CD8-positive, alpha-beta memory T cell (primary cell): ENCODE data around the gene ACSM2B. TPM values are rescaled to one million over a fixed set of nuclear protein-coding genes. Genes with fewer than 3 reads are reported as not detected.
"Not testable (repeated sequence)": the region's sequence is repeated elsewhere in the genome, so short reads cannot be mapped to it uniquely, and the experiment has no call there.

Experiments
- CTCF ChIA-PET: fragments of 350-600 bp; sonication (Branson Sonifier 250); formaldehyde crosslinking; loops from one replicate; lab custom pipeline; 2021; ENCODE audit warnings: antibody characterized with exemption; lab: Charles Lee
- POLR2A ChIA-PET: fragments of 350-600 bp; sonication (Branson Sonifier 250); formaldehyde crosslinking; loops from one replicate; lab custom pipeline; 2021; ENCODE audit warnings: antibody characterized with exemption; lab: Charles Lee
- DNase-seq, 5 donors: peaks; one replicate each; pipeline versions ENCODE4 v3.0.0 to v3.0.0-alpha.2; 2020 to 2022; ENCODE audit warnings: mixed read lengths in 1 of 5
- H3K27ac ChIP-seq: one replicate; pipeline ENCODE4 v1.7.0; 2013; ENCODE audit warnings: low read depth, mild to moderate bottlenecking, low read length, moderate library complexity
- H3K27me3 ChIP-seq: 2 replicates; pipeline ENCODE4 v1.7.0; 2013; ENCODE audit warnings: low read length, mild to moderate bottlenecking; ENCODE audit not compliant: insufficient read depth, poor library complexity, severe bottlenecking
- H3K36me3 ChIP-seq: 2 replicates; pipeline ENCODE4 v1.7.0; 2013; ENCODE audit warnings: mild to moderate bottlenecking, low read length, moderate library complexity; ENCODE audit not compliant: insufficient read depth
- H3K4me1 ChIP-seq: 2 replicates; pipeline ENCODE4 v1.7.0; 2013; ENCODE audit warnings: mild to moderate bottlenecking, low read length, moderate library complexity; ENCODE audit not compliant: insufficient read depth
- H3K4me3 ChIP-seq: 2 replicates; pipeline ENCODE4 v1.7.0; 2013; ENCODE audit warnings: mild to moderate bottlenecking, low read length
- H3K9me3 ChIP-seq: 2 replicates; pipeline ENCODE4 v1.7.0; 2013; ENCODE audit warnings: mild to moderate bottlenecking, low read length
- H3K27ac Mint-ChIP-seq, 8 donors: one replicate each; pipeline ENCODE4 v1.8.0; 2020 to 2021; ENCODE audit warnings: mixed read lengths in 8 of 8, mild to moderate bottlenecking in 6 of 8, inconsistent platforms in 3 of 8, moderate library complexity in 3 of 8
- H3K27me3 Mint-ChIP-seq, 2 donors: one replicate each; pipeline ENCODE4 v1.8.0; 2020 to 2021; ENCODE audit warnings: mixed read lengths in 2 of 2, mild to moderate bottlenecking in 1 of 2, moderate library complexity in 1 of 2
- H3K36me3 Mint-ChIP-seq, 3 donors: one replicate each; pipeline ENCODE4 v1.8.0; 2020 to 2021; ENCODE audit warnings: mixed read lengths in 3 of 3, inconsistent platforms in 1 of 3, mild to moderate bottlenecking in 1 of 3
- H3K4me1 Mint-ChIP-seq, 3 donors: one replicate each; pipeline ENCODE4 v1.8.0; 2020 to 2021; ENCODE audit warnings: mixed read lengths in 3 of 3, inconsistent platforms in 1 of 3, mild to moderate bottlenecking in 1 of 3
- H3K4me3 Mint-ChIP-seq, 7 donors: one replicate each; pipeline ENCODE4 v1.8.0; 2020 to 2021; ENCODE audit warnings: mixed read lengths in 7 of 7, mild to moderate bottlenecking in 6 of 7, moderate library complexity in 4 of 7, inconsistent platforms in 2 of 7
- H3K9me3 Mint-ChIP-seq, 5 donors: one replicate each; pipeline ENCODE4 v1.8.0; 2020 to 2022; ENCODE audit warnings: mixed read lengths in 5 of 5, mild to moderate bottlenecking in 3 of 5, moderate library complexity in 2 of 5, inconsistent platforms in 1 of 5
- polyA plus RNA-seq: library from polyadenylated mRNA; unstranded; fragments of 300-500 nt; fragmentation: Illumina TruSeq; gene quantifications from one replicate; pipeline ENCODE4 v1.2.3, GENCODE V29; 2021
- total RNA-seq, 2 experiments: library from RNA; stranded (reverse); gene quantifications; one replicate each; pipeline ENCODE4 v1.2.3, GENCODE V29; 2021

The ACSM2B gene
- total and polyA plus RNA-seq, 3 experiments from 2014 or later, result not detected

DNA sequence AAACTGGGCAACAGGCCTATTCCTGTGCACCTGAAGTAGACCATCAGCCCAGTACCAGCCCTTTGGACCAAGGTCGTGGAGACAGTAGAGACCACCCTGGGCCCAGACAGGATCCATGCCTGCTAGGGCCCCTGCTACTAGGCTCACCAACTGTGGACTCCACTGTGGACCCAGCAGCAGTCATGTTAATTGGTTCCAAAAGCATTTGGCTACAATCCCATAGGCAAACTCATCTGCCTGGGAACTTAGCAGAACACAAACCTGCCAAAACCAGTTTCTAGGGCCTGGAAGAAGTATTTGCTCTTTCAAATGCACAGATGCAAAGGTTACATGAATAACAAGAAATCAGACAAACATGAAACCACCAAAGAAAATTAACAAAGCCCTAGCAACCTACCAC is 71.7 kb downstream of the ACSM2B start:
- H3K9me3 ChIP-seq, result no peaks in the 10 kb centered on the region
- H3K4me3 Mint-ChIP-seq, result no peak overlapping the region
- no peaks in the 10 kb centered on the region for H3K36me3 ChIP-seq
- H3K9me3 Mint-ChIP-seq, result peaks cover 2 to 20% (median 5%) of the 10 kb centered on the region in 5 donors
- CTCF ChIA-PET, result no interaction called here
- no peaks in the 10 kb centered on the region for H3K27me3 ChIP-seq
- no peaks in the 10 kb centered on the region for H3K4me1 Mint-ChIP-seq
- POLR2A ChIA-PET, result no interaction called here
- H3K27ac Mint-ChIP-seq, result no peak overlapping the region
- H3K4me3 ChIP-seq, result no peak overlapping the region
- H3K27ac ChIP-seq, result no peak overlapping the region
- H3K27me3 Mint-ChIP-seq, result no peaks in the 10 kb centered on the region
- DNase-seq, result no peak
- no peaks in the 10 kb centered on the region for H3K4me1 ChIP-seq
- no peaks in the 10 kb centered on the region for H3K36me3 Mint-ChIP-seq

DNA sequence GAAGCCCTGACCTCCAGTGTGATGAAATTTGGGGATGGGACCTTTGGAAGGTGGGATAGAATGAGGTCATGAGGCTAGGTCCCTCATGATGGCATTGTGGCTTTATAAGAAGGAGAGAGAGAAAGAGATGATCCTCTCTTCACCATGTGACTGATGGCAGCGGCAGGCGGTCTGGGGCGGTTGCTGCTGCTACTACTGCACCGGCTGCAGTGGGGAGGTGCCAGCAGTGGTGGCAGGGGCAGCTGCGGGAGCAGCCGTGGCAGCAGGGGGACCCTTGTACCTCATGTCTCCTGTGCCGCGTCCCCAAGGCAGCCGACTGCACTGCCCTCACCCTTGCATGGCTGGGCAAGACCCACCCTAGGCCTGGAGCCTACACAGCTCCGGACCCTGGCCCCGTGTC is 84.7 kb downstream of the ACSM2B start:
- H3K27me3 ChIP-seq, H3K4me1 ChIP-seq, H3K4me3 ChIP-seq, H3K9me3 Mint-ChIP-seq, POLR2A ChIA-PET, H3K9me3 ChIP-seq, H3K27ac ChIP-seq, DNase-seq, H3K36me3 ChIP-seq, H3K36me3 Mint-ChIP-seq, CTCF ChIA-PET, H3K4me3 Mint-ChIP-seq, H3K27me3 Mint-ChIP-seq, H3K27ac Mint-ChIP-seq, H3K4me1 Mint-ChIP-seq: not testable (repeated sequence)

DNA sequence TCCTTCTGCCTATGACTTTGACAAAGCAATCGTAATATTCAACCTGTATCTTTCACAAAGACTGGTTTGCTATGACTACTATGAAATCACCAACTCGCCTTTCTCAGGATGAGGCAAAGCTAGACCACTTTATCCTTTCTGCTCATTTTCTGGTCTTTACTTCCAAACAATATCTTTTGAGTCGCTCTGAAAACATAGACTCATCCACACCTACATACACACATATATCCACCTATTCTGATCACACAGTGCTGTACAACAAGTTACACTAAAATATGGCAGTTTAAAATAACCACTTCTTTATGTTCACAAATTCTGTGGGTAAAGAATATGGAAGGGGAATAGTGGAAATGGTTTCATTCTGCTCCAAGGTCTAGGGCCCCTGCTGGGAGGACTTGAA is 85.2 kb downstream of the ACSM2B start:
- H3K27me3 ChIP-seq, H3K4me1 ChIP-seq, H3K36me3 ChIP-seq, H3K4me3 ChIP-seq, CTCF ChIA-PET, POLR2A ChIA-PET, H3K36me3 Mint-ChIP-seq, H3K4me1 Mint-ChIP-seq, H3K27ac ChIP-seq, H3K27me3 Mint-ChIP-seq, H3K4me3 Mint-ChIP-seq, H3K9me3 Mint-ChIP-seq, H3K27ac Mint-ChIP-seq, DNase-seq, H3K9me3 ChIP-seq: not testable (repeated sequence)

Other genes starting within 250 kb of the ACSM2B start
- gene GP2, start 248.9 kb downstream of the ACSM2B start, total RNA-seq, result not detected
- not detected for gene GP2, start 248.9 kb downstream of the ACSM2B start, polyA plus RNA-seq
- gene UMOD, start 223.7 kb downstream of the ACSM2B start, total RNA-seq, result not detected
- gene UMOD, start 223.7 kb downstream of the ACSM2B start, polyA plus RNA-seq, result not detected
- not detected for gene PDILT, start 171.6 kb downstream of the ACSM2B start, total RNA-seq
- not detected for gene PDILT, start 171.6 kb downstream of the ACSM2B start, polyA plus RNA-seq
- gene ACSM5, start 166.8 kb downstream of the ACSM2B start, total RNA-seq, result not detected
- gene ACSM5, start 166.8 kb downstream of the ACSM2B start, polyA plus RNA-seq, result not detected
- gene ACSM2A, start 124.8 kb downstream of the ACSM2B start, total RNA-seq, result not detected
- not detected for gene ACSM2A, start 124.8 kb downstream of the ACSM2B start, polyA plus RNA-seq
- gene ACSM1, start 121.3 kb upstream of the ACSM2B start, total RNA-seq, result under 1 TPM; 0.13 to 0.33 TPM
- gene ACSM1, start 121.3 kb upstream of the ACSM2B start, polyA plus RNA-seq, result 0.10 TPM
- 10 to 100 TPM; 52.2 to 54.1 TPM for gene THUMPD1, start 165.5 kb upstream of the ACSM2B start, total RNA-seq
- 74.4 TPM for gene THUMPD1, start 165.5 kb upstream of the ACSM2B start, polyA plus RNA-seq
- 1 to 10 TPM; 6.8 to 7.3 TPM for gene ACSM3, start 187.6 kb upstream of the ACSM2B start, total RNA-seq
- gene ACSM3, start 187.6 kb upstream of the ACSM2B start, polyA plus RNA-seq, result 7.4 TPM
- gene ERI2, start 230.1 kb upstream of the ACSM2B start, total RNA-seq, result 10 to 100 TPM; 17.4 to 22.2 TPM
- gene ERI2, start 230.1 kb upstream of the ACSM2B start, polyA plus RNA-seq, result 2.3 TPM
- 1 to 10 TPM; 7.9 to 9.3 TPM for gene REXO5, start 230.2 kb upstream of the ACSM2B start, total RNA-seq
- gene REXO5, start 230.2 kb upstream of the ACSM2B start, polyA plus RNA-seq, result 0.81 TPM